Measurements from ENCODE around the gene SKA2.
"Not testable (repeated sequence)": the region's sequence is repeated elsewhere in the genome, so short reads cannot be mapped to it uniquely, and the experiment has no call there.

The SKA2 gene

DNA sequence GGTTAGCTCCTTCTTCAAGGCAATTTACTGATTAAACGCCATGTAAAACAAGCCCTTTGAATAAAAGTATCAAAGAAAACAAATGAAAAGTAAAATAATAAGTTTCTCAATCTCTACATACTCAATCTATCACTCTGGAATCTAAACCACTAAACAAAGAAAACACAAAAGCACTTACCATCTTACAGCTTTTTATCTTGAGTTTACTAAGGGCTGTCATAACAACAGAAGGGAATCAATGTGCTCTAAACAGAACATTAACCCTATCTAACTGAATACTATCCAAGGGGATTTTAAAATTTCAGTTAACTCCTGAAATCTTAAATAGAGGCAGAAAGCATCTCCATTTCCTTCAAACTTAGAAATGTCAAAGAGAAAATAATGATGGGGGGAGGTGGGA, 3.4 kb downstream of the SKA2 start:
- ATAC-seq (no peak), DNase-seq (no peak)

- no peak for ATAC-seq
- no peak for DNase-seq
Measured at GRCh38 chr17:59151006-59151405, 4.0 kb downstream of the SKA2 start.

DNA sequence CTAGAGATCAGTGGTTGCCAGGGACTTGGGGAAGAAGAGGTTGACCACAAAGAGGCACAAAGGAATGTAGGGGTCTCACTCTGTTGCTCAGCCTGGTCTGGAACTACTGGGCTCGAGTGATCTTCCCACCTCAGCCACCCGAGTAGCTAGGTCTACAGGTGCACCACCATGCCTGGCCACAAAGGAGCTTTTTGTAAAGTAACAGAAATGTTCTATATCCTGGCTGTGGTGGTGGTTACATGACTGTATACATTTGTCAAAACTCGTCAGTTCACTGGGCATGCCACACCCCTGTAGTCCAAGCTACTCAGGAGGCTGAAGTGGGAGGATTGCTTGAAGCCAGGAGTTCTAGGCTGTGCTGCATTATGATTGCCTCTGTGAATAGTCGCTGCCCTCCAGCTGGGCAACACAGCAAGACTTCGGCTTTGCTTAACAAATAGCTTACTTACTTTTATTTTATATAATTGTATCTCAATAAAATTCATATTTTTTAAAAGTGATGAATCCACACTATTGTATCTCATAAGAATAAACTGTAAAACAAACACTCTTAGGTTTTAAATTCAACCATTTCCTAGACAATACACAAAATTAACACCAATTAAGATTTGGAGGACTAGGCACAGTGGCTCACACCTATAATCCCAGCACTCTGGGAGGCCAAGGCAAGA, 5.0 kb downstream of the SKA2 start:
- ATAC-seq, result peak; percentile 26
- no peak for DNase-seq

DNA sequence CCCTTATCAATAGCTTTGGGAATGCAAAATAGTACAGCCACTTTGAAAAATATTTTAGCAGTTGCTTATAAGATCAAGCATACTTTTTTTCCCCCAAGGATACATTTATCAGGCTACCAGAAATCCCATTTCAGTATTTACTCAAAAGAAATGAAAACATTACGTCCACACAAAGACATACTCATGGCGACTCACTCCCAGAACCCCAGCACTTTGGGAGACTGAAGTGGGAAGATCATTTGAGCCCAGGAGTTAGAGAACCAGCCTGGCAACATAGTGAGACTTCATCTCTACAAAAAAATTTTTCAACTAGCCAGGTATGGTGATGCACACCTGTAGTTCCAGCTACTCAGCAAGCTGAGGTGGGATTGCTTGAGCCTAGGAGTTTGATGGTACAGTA, 5.9 kb downstream of the SKA2 start:
- no peak for ATAC-seq
- no peak for DNase-seq

GRCh38 chr17:59145571-59146096, 9.4 kb downstream of the SKA2 start:
- ATAC-seq (no peak), DNase-seq (no peak)

- ATAC-seq, result no peak
- DNase-seq, result no peak
Measured at GRCh38 chr17:59141860-59142259, 13.1 kb downstream of the SKA2 start.

GRCh38 chr17:59139939-59140338, 15.0 kb downstream of the SKA2 start:
- ATAC-seq (no peak), DNase-seq (no peak)

GRCh38 chr17:59138339-59138738, 16.6 kb downstream of the SKA2 start:
- not testable (repeated sequence) for ATAC-seq, DNase-seq

- ATAC-seq (no peak), DNase-seq (no peak)
Measured at GRCh38 chr17:59131131-59131530, 23.9 kb downstream of the SKA2 start.

DNA sequence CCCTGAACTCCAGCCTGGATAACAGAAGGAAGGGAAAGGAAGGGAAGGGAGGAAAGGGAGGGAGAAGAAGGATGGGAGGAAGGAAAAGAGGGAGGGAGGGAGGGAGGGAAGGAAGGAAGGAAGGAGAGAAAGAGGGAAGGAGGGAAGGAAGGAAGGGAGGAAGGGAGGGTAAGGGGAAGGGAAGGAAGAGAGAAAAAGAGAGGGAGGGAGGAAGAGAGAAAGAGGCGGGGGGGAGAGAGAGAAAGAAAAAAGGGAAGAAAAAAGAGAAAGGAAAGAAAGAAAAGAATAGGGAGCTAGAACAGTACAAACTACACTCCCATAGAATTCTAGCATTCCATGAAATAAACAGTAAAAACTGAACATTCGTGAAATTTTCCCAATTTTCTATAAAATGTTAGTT, 25.2 kb downstream of the SKA2 start:
- ATAC-seq, result no peak
- DNase-seq, result no peak

DNA sequence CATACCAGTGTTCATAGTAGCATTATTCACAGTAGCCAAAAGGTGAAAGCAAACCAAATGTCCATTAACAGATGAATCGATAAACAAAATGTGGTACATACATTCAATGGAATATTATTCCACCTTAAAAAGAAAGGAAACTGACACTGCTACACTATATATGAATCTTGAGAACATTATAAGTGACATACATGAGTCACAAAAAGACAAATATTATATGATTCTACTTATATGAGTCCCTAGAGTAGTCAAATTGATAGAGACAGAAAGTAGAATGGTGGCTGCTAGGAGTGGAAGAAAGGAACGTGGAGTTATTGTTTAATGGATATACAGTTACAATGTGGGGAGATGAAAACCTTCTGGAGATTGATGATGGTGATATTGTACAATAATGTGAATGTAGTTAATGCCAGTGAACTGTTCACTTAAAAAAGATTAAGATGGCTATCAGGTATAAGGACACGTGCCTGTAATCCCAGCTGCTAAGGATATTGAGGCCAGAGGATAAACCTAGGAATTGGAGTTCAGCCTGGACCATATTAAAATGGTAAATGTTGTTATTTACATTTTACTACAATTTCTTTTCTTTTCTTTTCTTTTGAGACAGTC, 28.1 kb downstream of the SKA2 start:
- ATAC-seq (no peak), DNase-seq (no peak)

DNA sequence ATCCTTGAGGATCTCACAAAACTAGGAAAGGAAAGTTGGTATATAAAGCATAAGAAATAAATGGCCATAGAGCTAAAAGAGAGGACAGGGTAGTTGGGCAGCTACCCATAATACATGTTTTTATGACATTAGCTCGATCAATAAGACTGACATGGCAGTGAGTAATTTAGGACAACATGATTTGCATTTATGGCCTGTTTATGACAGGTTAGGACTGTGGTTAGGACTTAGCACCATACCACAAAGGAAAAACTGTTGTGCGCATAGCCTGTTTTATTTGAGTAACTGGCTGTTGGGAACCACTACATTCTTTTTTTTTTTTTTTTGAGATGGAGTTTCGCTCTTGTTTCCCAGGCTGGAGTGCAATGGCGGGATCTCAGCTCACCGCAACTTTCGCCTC, 30.3 kb downstream of the SKA2 start:
- ATAC-seq, result no peak

DNA sequence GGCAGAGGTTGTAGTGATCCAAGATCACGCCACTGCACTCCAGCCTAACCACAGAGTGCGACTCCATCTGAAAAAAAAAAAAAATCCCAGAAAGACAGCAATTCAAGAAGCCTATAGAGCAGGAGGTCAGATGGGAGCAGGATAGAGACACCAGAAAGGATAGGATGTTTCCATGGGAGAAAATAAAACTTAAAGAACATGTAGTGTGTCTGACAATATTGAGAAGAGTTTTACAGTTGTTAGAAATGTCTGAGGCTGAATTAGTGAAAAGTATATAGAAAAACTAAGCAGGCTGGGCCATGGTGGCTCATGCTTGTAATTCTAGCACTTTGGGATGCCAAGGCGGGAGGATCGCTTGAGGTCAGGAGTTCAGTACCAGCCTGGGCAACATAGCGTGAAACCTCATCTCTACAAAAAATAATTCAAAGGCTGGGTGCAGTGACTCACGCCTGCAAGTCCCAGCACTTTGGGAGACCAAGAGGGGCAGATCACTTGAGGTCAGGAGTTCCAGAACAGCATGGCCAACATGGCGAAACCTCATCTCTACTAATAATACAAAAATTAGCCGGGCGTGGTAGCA, 33.0 kb downstream of the SKA2 start:
- DNase-seq, result no peak
- ATAC-seq, result no peak

More for the DNA sequence above, 30.3 kb downstream of the SKA2 start:
- no peak for DNase-seq

- ATAC-seq (no peak), DNase-seq (no peak)
Measured at GRCh38 chr17:59115474-59115873, 39.5 kb downstream of the SKA2 start.

DNA sequence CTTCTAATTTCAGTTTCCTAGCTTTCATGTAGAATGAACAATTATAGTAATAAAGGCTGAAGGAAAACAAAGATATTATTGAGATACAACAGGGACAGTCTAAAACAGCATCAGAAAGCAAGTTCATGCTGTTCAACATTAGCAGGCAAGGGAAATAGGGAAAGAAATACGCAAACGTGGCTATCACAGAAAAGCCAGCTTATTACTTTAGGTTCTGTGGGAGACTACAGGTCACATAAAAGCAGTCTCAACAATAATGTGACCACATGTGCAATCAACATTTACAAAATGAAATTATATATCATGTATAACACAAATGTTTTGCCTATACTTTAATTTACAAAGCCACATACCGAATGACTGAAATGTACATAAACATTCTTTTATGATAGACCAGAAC, 43.4 kb downstream of the SKA2 start:
- no peak for DNase-seq
- ATAC-seq, result no peak

DNA sequence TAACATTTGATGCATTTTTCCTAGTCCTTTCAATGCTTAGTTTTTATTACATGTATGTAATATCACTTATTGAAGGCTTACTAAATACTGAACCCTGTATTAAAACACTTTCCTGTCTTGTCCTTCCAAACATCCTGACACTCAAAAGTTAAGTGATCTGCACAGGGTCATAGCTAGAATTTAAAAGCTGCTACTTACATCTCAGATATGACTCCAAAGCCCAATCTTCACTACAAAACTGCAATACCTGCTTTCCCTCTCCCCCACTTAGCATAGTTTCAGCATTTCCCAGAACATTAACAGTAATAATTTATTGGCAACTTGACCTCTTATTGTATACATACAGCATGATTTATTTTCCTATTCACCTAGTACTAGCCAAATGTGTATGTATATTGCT, 44.0 kb downstream of the SKA2 start:
- ATAC-seq, result no peak
- no peak for DNase-seq

DNA sequence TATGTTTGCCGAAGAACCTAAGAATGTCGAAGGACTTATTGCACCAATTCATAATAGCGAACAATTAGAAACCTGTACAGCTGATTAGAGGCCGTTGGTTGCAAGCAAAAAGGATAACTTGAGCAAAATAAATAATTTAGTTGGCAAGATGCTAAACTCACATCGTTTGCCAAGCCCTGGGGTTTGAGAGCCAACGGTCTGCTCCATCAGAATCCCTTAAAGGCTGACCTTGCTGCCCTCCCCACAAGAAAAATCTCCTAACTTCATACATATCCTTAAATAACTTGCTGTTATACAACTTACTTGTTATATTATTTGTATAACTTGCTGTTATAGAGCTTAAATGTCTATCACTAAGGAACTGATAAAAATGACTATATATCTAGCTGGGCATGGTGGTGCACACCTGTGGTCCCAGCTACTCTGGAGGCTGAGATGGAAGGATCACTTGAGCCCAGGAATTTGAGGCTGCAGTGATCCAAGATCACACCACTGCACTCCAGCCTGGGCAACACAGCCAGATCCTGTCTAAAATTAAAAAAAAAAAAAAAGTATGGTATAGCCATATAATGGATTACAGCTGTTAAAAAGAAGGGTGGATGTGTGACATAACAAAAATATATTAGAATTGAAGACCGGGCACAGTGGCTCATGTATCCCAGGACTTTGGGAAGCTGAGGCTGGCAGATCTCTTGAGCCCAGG, 46.4 kb downstream of the SKA2 start:
- no peak for ATAC-seq
- DNase-seq, result no peak

GRCh38 chr17:59107306-59107670, 47.7 kb downstream of the SKA2 start:
- ATAC-seq, result peak; percentile 21
- DNase-seq, result no peak

- ATAC-seq (peak; percentile 98), DNase-seq (peak; percentile 98)
Measured at GRCh38 chr17:59106463-59107305, 48.3 kb downstream of the SKA2 start, which contains the start of gene TRIM37. Gene TRIM37, minus strand, starts transcription at chr17:59106880. Its CDS starts 419 bp downstream, at chr17:59106461.

GRCh38 chr17:59105852-59106462, 49.0 kb downstream of the SKA2 start:
- ATAC-seq (peak; percentile 40), DNase-seq (peak; percentile 74)

DNA sequence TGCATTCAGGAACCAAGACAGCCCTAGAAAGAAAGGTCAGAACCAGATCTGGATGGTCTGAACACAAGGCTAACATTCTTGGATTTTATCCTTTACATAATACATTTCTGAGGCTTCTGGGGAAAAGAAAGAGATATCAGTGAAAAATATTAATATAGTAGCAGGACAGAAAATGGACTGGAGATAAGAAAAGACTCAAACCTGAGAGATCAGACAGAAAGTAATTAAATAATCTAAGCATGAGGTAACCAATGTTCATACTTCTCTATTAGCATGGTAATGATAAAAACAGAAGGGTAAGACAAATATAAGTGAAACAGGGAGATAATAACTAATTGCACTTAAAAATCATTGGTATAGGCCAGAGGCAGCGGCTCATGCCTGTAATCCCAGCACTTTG, 53.8 kb downstream of the SKA2 start:
- DNase-seq (no peak), ATAC-seq (no peak)

DNA sequence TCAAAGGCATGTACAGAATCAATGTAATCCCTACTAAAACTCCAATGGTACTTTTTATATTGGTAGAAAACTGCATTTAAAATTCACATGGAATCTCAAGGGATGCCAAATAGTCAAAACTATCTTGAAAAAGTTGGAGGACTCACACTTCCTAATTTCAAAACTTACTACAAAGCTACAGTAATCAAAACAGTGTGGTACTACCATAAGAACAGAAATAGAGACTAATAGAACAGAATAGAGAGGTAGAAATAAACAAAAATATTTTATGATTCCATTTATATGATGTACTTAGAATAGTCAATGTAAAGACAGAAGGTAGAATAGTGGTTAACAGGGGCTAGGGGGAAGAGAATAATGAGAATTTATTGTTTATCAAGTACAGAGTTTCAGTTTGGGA, 57.1 kb downstream of the SKA2 start:
- DNase-seq, result no peak
- ATAC-seq, result no peak
